HEK293 (cell line): ENCODE results near the gene ZNF223.

Experiments
- CTCF ChIA-PET: fragments of 350-600 bp; formaldehyde crosslinking; extraction: SDS; loops from one replicate; lab custom pipeline; 2021; ENCODE audit warnings: antibody characterized with exemption; lab: Yijun Ruan, JAX
- POLR2A ChIA-PET: fragments of 300-600 bp; formaldehyde crosslinking; extraction: SDS; loops from one replicate; lab custom pipeline; 2020; ENCODE audit warnings: antibody characterized with exemption, inconsistent platforms; lab: Yijun Ruan, JAX
- H3K27ac ChIP-seq: fragments of 200-500 bp; sonication (Bioruptor generic); 2 replicates; pipeline ENCODE4 v1.5.1; 2014; ENCODE audit warnings: low read depth, low read length, control low read depth, inconsistent platforms; ENCODE audit errors: extremely low read depth
- H3K36me3 ChIP-seq, 2 experiments: fragments of 200-500 bp in 1 of 2; sonication (Bioruptor generic) in 1 of 2; 1 replicate in 1 of 2; 2 replicates in 1 of 2; pipeline ENCODE4 v1.5.1; 2014 to 2017; ENCODE audit warnings: inconsistent platforms in 2 of 2, low read length in 2 of 2; ENCODE audit not compliant: control insufficient read depth in 2 of 2, insufficient read depth in 1 of 2
- H3K4me1 ChIP-seq: fragments of 200-500 bp; sonication (Bioruptor generic); 2 replicates; pipeline ENCODE4 v1.5.1; 2014; ENCODE audit warnings: mild to moderate bottlenecking, low read length, inconsistent platforms; ENCODE audit not compliant: control insufficient read depth, insufficient read depth
- H3K4me3 ChIP-seq: 2 replicates; pipeline ENCODE4 v1.5.1; 2011; ENCODE audit warnings: low read depth, mild to moderate bottlenecking, control low read depth, low read length, moderate library complexity
- H3K9me3 ChIP-seq: fragments of 200-500 bp; sonication (Bioruptor generic); 2 replicates; pipeline ENCODE4 v1.5.1; 2014; ENCODE audit warnings: low read depth, low read length, inconsistent platforms; ENCODE audit not compliant: control insufficient read depth, insufficient read depth
- AEBP2 ChIP-seq: fragments of 450-650 bp; formaldehyde crosslinking; IDR thresholded peaks from 2 replicates; pipeline ENCODE4 v1.5.1; 2016; ENCODE audit warnings: missing biosample characterization, missing genetic modification characterization, borderline replicate concordance
- GFI1B ChIP-seq: fragments of 450-650 bp; formaldehyde crosslinking; IDR thresholded peaks from 2 replicates; pipeline ENCODE4 v1.5.1; 2016; ENCODE audit warnings: missing biosample characterization, missing genetic modification characterization
- GLIS1 ChIP-seq: fragments of 450-650 bp; formaldehyde crosslinking; IDR thresholded peaks from 2 replicates; pipeline ENCODE4 v1.5.1; 2016; ENCODE audit warnings: missing biosample characterization, missing genetic modification characterization
- MEIS1 ChIP-seq: sonication (generic); formaldehyde crosslinking; IDR thresholded peaks from 2 replicates; pipeline ENCODE4 v1.8.1; 2022; ENCODE audit warnings: missing genetic modification reagents, mild to moderate bottlenecking, borderline replicate concordance
- OSR2 ChIP-seq: fragments of 450-650 bp; formaldehyde crosslinking; IDR thresholded peaks from 2 replicates; pipeline ENCODE4 v1.5.1; 2016; ENCODE audit warnings: missing biosample characterization, missing genetic modification characterization
- PATZ1 ChIP-seq: fragments of 450-650 bp; formaldehyde crosslinking; IDR thresholded peaks from 2 replicates; pipeline ENCODE4 v1.5.1; 2016; ENCODE audit warnings: missing biosample characterization, missing genetic modification characterization
- WT1 ChIP-seq: fragments of 450-650 bp; formaldehyde crosslinking; IDR thresholded peaks from 2 replicates; pipeline ENCODE4 v1.5.1; 2016; ENCODE audit warnings: missing biosample characterization, missing genetic modification characterization
- ZBTB11 ChIP-seq: fragments of 450-650 bp; formaldehyde crosslinking; conservative IDR thresholded peaks from 2 replicates; pipeline ENCODE4 v1.5.1; 2016; ENCODE audit warnings: low read depth, missing biosample characterization, missing genetic modification characterization
- ZBTB7A ChIP-seq: fragments of 450-650 bp; formaldehyde crosslinking; IDR thresholded peaks from 2 replicates; pipeline ENCODE4 v1.5.1; 2016; ENCODE audit warnings: low read depth, missing biosample characterization, missing genetic modification characterization
- ZNF148 ChIP-seq: fragments of 450-650 bp; formaldehyde crosslinking; IDR thresholded peaks from 2 replicates; pipeline ENCODE4 v1.5.0; 2017; ENCODE audit warnings: missing biosample characterization, missing genetic modification characterization, borderline replicate concordance
- ZNF18 ChIP-seq: fragments of 450-650 bp; formaldehyde crosslinking; IDR thresholded peaks from 2 replicates; pipeline ENCODE4 v1.5.1; 2016; ENCODE audit warnings: missing biosample characterization, missing genetic modification characterization
- ZNF2 ChIP-seq: fragments of 450-650 bp; formaldehyde crosslinking; IDR thresholded peaks from 2 replicates; pipeline ENCODE4 v1.5.1; 2016; ENCODE audit warnings: missing biosample characterization, missing genetic modification characterization
- ZNF239 ChIP-seq: fragments of 450-650 bp; formaldehyde crosslinking; IDR thresholded peaks from 2 replicates; pipeline ENCODE4 v1.5.1; 2016; ENCODE audit warnings: missing biosample characterization, missing genetic modification characterization
- ZNF24 ChIP-seq: fragments of 450-650 bp; formaldehyde crosslinking; IDR thresholded peaks from 2 replicates; pipeline ENCODE4 v1.5.1; 2016; ENCODE audit warnings: missing biosample characterization, missing genetic modification characterization
- ZNF449 ChIP-seq: fragments of 450-650 bp; formaldehyde crosslinking; IDR thresholded peaks from 2 replicates; pipeline ENCODE4 v1.5.1; 2017; ENCODE audit warnings: missing biosample characterization, mild to moderate bottlenecking, missing genetic modification characterization, moderate library complexity
- ZNF530 ChIP-seq: fragments of 450-650 bp; formaldehyde crosslinking; IDR thresholded peaks from 2 replicates; pipeline ENCODE4 v1.5.1; 2016; ENCODE audit warnings: low read depth, missing biosample characterization, missing genetic modification characterization
- ZNF623 ChIP-seq: fragments of 450-650 bp; formaldehyde crosslinking; IDR thresholded peaks from 2 replicates; pipeline ENCODE4 v1.5.1; 2016; ENCODE audit warnings: missing biosample characterization, missing genetic modification characterization
- ZNF670 ChIP-seq: fragments of 450-650 bp; formaldehyde crosslinking; IDR thresholded peaks from 2 replicates; pipeline ENCODE4 v1.5.1; 2016; ENCODE audit warnings: missing biosample characterization, missing genetic modification characterization, low read depth
- ZNF701 ChIP-seq: fragments of 450-650 bp; formaldehyde crosslinking; IDR thresholded peaks from 2 replicates; pipeline ENCODE4 v1.5.1; 2016; ENCODE audit warnings: missing biosample characterization, missing genetic modification characterization
- ZNF776 ChIP-seq: fragments of 450-650 bp; formaldehyde crosslinking; IDR thresholded peaks from 2 replicates; pipeline ENCODE4 v1.5.0; 2017; ENCODE audit warnings: missing biosample characterization, missing genetic modification characterization, borderline replicate concordance
- ZNF791 ChIP-seq: fragments of 450-650 bp; formaldehyde crosslinking; IDR thresholded peaks from 2 replicates; pipeline ENCODE4 v1.5.1; 2016; ENCODE audit warnings: missing biosample characterization, missing genetic modification characterization
- ZNF830 ChIP-seq: fragments of 450-650 bp; IDR thresholded peaks from 2 replicates; pipeline ENCODE4 v1.5.0; 2018; ENCODE audit warnings: missing biosample characterization, missing genetic modification characterization, low read depth, mild to moderate bottlenecking, moderate library complexity

The ZNF223 gene

GRCh38 chr19:44093931-44094765 is 42.3 kb downstream of the ZNF223 start, which contains the start of gene ZNF224:
ZNF224 (plus strand) TSS chr19:44094361; CDS start chr19:44097874, 3,513 bp downstream.
- CTCF ChIA-PET: interaction anchor here (0.7 to 2.1 kb wide), 3 partner anchors 20 to 500 kb away, joined by 3 to 12 read pairs (median 3); no protein-coding TSS in a partner anchor
- peaks cover 19% of the 10 kb centered on the region; the same call in 1 of the 2 replicates for H3K4me1 ChIP-seq
- POLR2A ChIA-PET: interaction anchor here (0.5 to 2.8 kb wide), 22 partner anchors 9 to 267 kb away, joined by 3 to 33 read pairs (median 5); partner anchors contain the start of genes ZNF221, ZNF222, ZNF223 and ZNF225
- H3K36me3 ChIP-seq: peaks cover 28 to 40% of the 10 kb centered on the region in 2 experiments
- peaks cover 2% of the 10 kb centered on the region for H3K9me3 ChIP-seq
- H3K4me3 ChIP-seq: peak within 1 kb of the TSS; percentile 61
- peak within 1 kb of the TSS; percentile 92 for H3K27ac ChIP-seq
- TF ChIP-seq ZNF239 (tag by site-specific recombination) (no peak), ZNF24 (tag by site-specific recombination) (peak; percentile 69), GFI1B (tag by site-specific recombination) (peak; percentile 45; the same call in 1 of the 2 replicates), ZBTB7A (peak; percentile 89; the same call in 1 of the 2 replicates), ZNF18 (tag by site-specific recombination) (no peak), ZNF148 (tag by site-specific recombination) (no peak), ZNF2 (tag by site-specific recombination) (peak; percentile 80), GLIS1 (peak; percentile 22; the same call in 1 of the 2 replicates), ZNF530 (tag by site-specific recombination) (no peak), ZNF791 (tag by site-specific recombination) (no peak), ZNF670 (tag by site-specific recombination) (no peak), ZNF623 (tag by site-specific recombination) (peak; percentile 30; the same call in 1 of the 2 replicates), OSR2 (no peak), PATZ1 (tag by site-specific recombination) (peak; percentile 62), ZNF701 (no peak), ZBTB11 (tag by site-specific recombination) (peak; percentile 99), WT1 (peak; percentile 7; the same call in 1 of the 2 replicates), ZNF449 (tag by site-specific recombination) (peak; percentile 7; the same call in 1 of the 2 replicates), ZNF776 (tag by site-specific recombination) (no peak), ZNF830 (tag by site-specific recombination) (no peak), AEBP2 (tag by site-specific recombination) (no peak), MEIS1 (CRISPR knock-in tag) (no peak)
